Stomach (tissue), 9 donors: ENCODE data around the gene CIAO2A. TPM values are rescaled to one million over a fixed set of nuclear protein-coding genes. Genes with fewer than 3 reads are reported as not detected.

ENCODE experiments used
- DNase-seq, 2 donors: peaks; one replicate each; pipeline versions ENCODE4 v3.0.0 to v3.0.0-alpha.2; 2013 to 2019
- H3K27ac ChIP-seq, 5 donors: fragments of 200-600 bp in 4 of 5; sonication (generic) in 4 of 5; one replicate each; pipeline ENCODE4 v1.5.1; 2013 to 2019; ENCODE audit warnings: mild to moderate bottlenecking in 1 of 5, moderate library complexity in 1 of 5
- H3K27me3 ChIP-seq, 3 donors: fragments of 200-600 bp; sonication (generic); one replicate each; pipeline ENCODE4 v1.5.1; 2017 to 2019; ENCODE audit warnings: mixed run types in 1 of 3
- H3K36me3 ChIP-seq, 4 donors: fragments of 200-600 bp; sonication (generic); 1 replicate in 3 of 4; 2 replicates in 1 of 4; pipeline ENCODE4 v1.5.1; 2016 to 2019
- H3K4me1 ChIP-seq, 4 donors: fragments of 200-600 bp; sonication (generic); one replicate each; pipeline ENCODE4 v1.5.1; 2016 to 2019
- H3K4me3 ChIP-seq, 4 donors: fragments of 200-600 bp; sonication (generic) in 3 of 4; one replicate each; pipeline ENCODE4 v1.5.1; 2016 to 2019; ENCODE audit warnings: mild to moderate bottlenecking in 1 of 4
- H3K9me3 ChIP-seq, 4 donors: fragments of 200-600 bp; sonication (generic); one replicate each; pipeline ENCODE4 v1.5.1; 2016 to 2019
- CTCF ChIP-seq, 7 experiments: fragments of 450-650 bp in 4 of 7; fragments of 200-600 bp in 3 of 7; sonication (generic) in 3 of 7; IDR thresholded peaks; one replicate each; pipeline ENCODE4 v1.5.1; 2016 to 2019; ENCODE audit warnings: antibody characterized with exemption in 7 of 7, control low read depth in 2 of 7, mild to moderate bottlenecking in 1 of 7
- EP300 ChIP-seq: sonication (generic); formaldehyde crosslinking; IDR thresholded peaks from one replicate; pipeline ENCODE4 v1.6.1; 2017; ENCODE audit warnings: antibody characterized with exemption
- POLR2A ChIP-seq, 4 donors: fragments of 450-650 bp; IDR thresholded peaks; one replicate each; pipeline ENCODE4 v1.6.1; 2016; ENCODE audit warnings: antibody characterized with exemption in 4 of 4, control low read depth in 2 of 4, mild to moderate bottlenecking in 1 of 4, moderate library complexity in 1 of 4
- POLR2AphosphoS5 ChIP-seq, 3 donors: sonication (generic); formaldehyde crosslinking; IDR thresholded peaks; one replicate each; pipeline ENCODE4 v1.6.1; 2016; ENCODE audit warnings: antibody characterized with exemption in 3 of 3
- WGBS, 5 donors: extraction: QIAGEN DNeasy Blood & Tissue Kit in 3 of 5; methylation state at CpG; one replicate each; pipeline versions ENCODE4 v1.1.5 to v1.1.7; 2013 to 2018; 5-methylcytosine and 5-hydroxymethylcytosine counted together
- intact Hi-C: fragments of 100-400 bp; cut with DNase I; formaldehyde crosslinking; loops from one replicate; pipeline ENCODE4 v1.15.1; 2023; ENCODE audit warnings: low total_unique reads
- polyA plus RNA-seq, 3 donors: library from polyadenylated mRNA; stranded (reverse); fragments of 200-250 nt; gene quantifications; one replicate each; pipeline ENCODE4 v1.2.3, GENCODE V29; 2013
- total RNA-seq, 5 donors: library from RNA; depleted of rRNA; stranded (reverse); fragments of >200 nt; gene quantifications; one replicate each; pipeline versions ENCODE4 v1.1.0 to v1.2.3, GENCODE V29; 2014 to 2016
- donor health status: healthy with polysubstance abuse.
- donor health status: Bipolar disorder and iron deficiency.
- donor health status: healthy.

CIAO2A gene
- total and polyA plus RNA-seq, 8 donors, result 27.2 to 425 (median 131) TPM

GRCh38 chr15:64133623-64134344 lies 40.1 kb upstream of the CIAO2A start:
- WGBS, 5 donors, result 92 to 96% (median 93%) methylated on average over 10 of the region's 10 CpGs
- H3K9me3 ChIP-seq, result no peaks in the 10 kb centered on the region
- no peak overlapping the region for H3K27ac ChIP-seq
- no peak overlapping the region for H3K4me3 ChIP-seq
- no peak for TF ChIP-seq CTCF (IDR thresholded peaks at IDR 0.05)
- no peak for TF ChIP-seq POLR2AphosphoS5 (IDR thresholded peaks at IDR 0.05)
- TF ChIP-seq POLR2A (IDR thresholded peaks at IDR 0.05), result no peak
- TF ChIP-seq EP300, result no peak
- H3K27me3 ChIP-seq, result no peaks in the 10 kb centered on the region
- H3K4me1 ChIP-seq, result peaks cover 0 to 9% (median 0%) of the 10 kb centered on the region in 4 donors
- intact Hi-C loops, result no loop called here
- H3K36me3 ChIP-seq, result peaks cover 82 to 100% (median 100%) of the 10 kb centered on the region in 4 donors
- DNase-seq, result no peak

GRCh38 chr15:64132217-64132616 lies 38.6 kb upstream of the CIAO2A start:
- 82 to 94% (median 90%) methylated on average over 4 of the region's 4 CpGs for WGBS, 5 donors
- TF ChIP-seq CTCF (IDR thresholded peaks at IDR 0.05) (no peak), POLR2AphosphoS5 (IDR thresholded peaks at IDR 0.05) (no peak), EP300 (no peak), POLR2A (IDR thresholded peaks at IDR 0.05) (no peak)
- Histone ChIP-seq H3K4me1 (peaks cover 0 to 9% (median 0%) of the 10 kb centered on the region in 4 donors), H3K27ac (no peak overlapping the region), H3K9me3 (no peaks in the 10 kb centered on the region), H3K27me3 (no peaks in the 10 kb centered on the region), H3K4me3 (no peak overlapping the region), H3K36me3 (peaks cover 80 to 100% (median 100%) of the 10 kb centered on the region in 4 donors)
- intact Hi-C loops, result no loop called here
- DNase-seq, result no peak

GRCh38 chr15:64131547-64131946 lies 37.9 kb upstream of the CIAO2A start:
- H3K27ac ChIP-seq, result no peak overlapping the region
- no peak for DNase-seq
- H3K4me3 ChIP-seq, result no peak overlapping the region
- 93 to 97% (median 95%) methylated on average over 7 of the region's 7 CpGs for WGBS, 5 donors
- intact Hi-C loops, result no loop called here
- H3K27me3 ChIP-seq, result no peaks in the 10 kb centered on the region
- no peaks in the 10 kb centered on the region for H3K9me3 ChIP-seq
- TF ChIP-seq POLR2A (IDR thresholded peaks at IDR 0.05) (no peak), CTCF (IDR thresholded peaks at IDR 0.05) (no peak), POLR2AphosphoS5 (IDR thresholded peaks at IDR 0.05) (no peak), EP300 (no peak)
- peaks cover 80 to 100% (median 100%) of the 10 kb centered on the region in 4 donors for H3K36me3 ChIP-seq
- peaks cover 0 to 9% (median 0%) of the 10 kb centered on the region in 4 donors for H3K4me1 ChIP-seq

GRCh38 chr15:64130159-64130558 lies 36.5 kb upstream of the CIAO2A start:
- WGBS, 5 donors, result 94 to 98% (median 97%) methylated on average over 3 of the region's 3 CpGs
- peaks cover 75 to 100% (median 100%) of the 10 kb centered on the region in 4 donors for H3K36me3 ChIP-seq
- no peak overlapping the region for H3K27ac ChIP-seq

More at GRCh38 chr15:64130159-64130558, 36.5 kb upstream of the CIAO2A start:
- no peaks in the 10 kb centered on the region for H3K9me3 ChIP-seq
- no peak for DNase-seq
- no peaks in the 10 kb centered on the region for H3K27me3 ChIP-seq
- intact Hi-C loops, result no loop called here
- no peak overlapping the region for H3K4me3 ChIP-seq
- peaks cover 0 to 9% (median 0%) of the 10 kb centered on the region in 4 donors for H3K4me1 ChIP-seq
- no peak for TF ChIP-seq POLR2AphosphoS5 (IDR thresholded peaks at IDR 0.05)
- no peak for TF ChIP-seq CTCF (IDR thresholded peaks at IDR 0.05)
- no peak for TF ChIP-seq EP300
- TF ChIP-seq POLR2A (IDR thresholded peaks at IDR 0.05), result no peak
